Measurements from ENCODE around the gene ANKS1B. TPM values are rescaled to one million over a fixed set of nuclear protein-coding genes. Genes with fewer than 3 reads are reported as not detected.

Gene ANKS1B
- total and polyA plus RNA-seq, 2 of the 4 experiments (the other 2 are of a cell fraction) = 0.17 to 0.18 TPM

GRCh38 chr12:99146185-99146584 lies 838.6 kb downstream of the ANKS1B start:
- no TSS peak for BruUV-seq (replicated peaks)

More at GRCh38 chr12:99146185-99146584, 838.6 kb downstream of the ANKS1B start:
- no peak overlapping the region for H3K9ac ChIP-seq (ENCODE audit: low read depth, low read length)
- H3K4me1 ChIP-seq (ENCODE audit: control insufficient read depth, insufficient read depth, low read length) = no peaks in the 10 kb centered on the region
- ATAC-seq (ENCODE audit: low read depth) = no peak
- H3K4me3 ChIP-seq (ENCODE audit: insufficient read depth, low read depth, low read length) = no peak overlapping the region
- no peak overlapping the region for H3K4me2 ChIP-seq (ENCODE audit: low read depth, low read length)
- intact Hi-C loops (cut with micrococcal nuclease) (no loop called here), in situ Hi-C loops (cut with MboI; ENCODE audit: low sequenced_read_pairs) (no loop called here), dilution Hi-C loops (cut with HindIII; ENCODE audit: low sequenced_read_pairs, unreplicated experiment) (no loop called here)
- H3K79me1 ChIP-seq (ENCODE audit: low read depth in 1 of 2, low read length in 2 of 2) = no peaks in the 10 kb centered on the region
- no peaks in the 10 kb centered on the region for H3K36me3 ChIP-seq (ENCODE audit: control insufficient read depth, insufficient read depth, low read length)
- no peaks in the 10 kb centered on the region for H3K9me1 ChIP-seq (ENCODE audit: insufficient read depth, low read length)
- no peak overlapping the region for H3K18ac ChIP-seq (ENCODE audit: low read depth, low read length)
- no peak overlapping the region for H2BK20ac ChIP-seq (ENCODE audit: low read depth, low read length)
- H2BK5ac ChIP-seq (ENCODE audit: low read depth, low read length, poor library complexity, severe bottlenecking) = no peak overlapping the region
- H2AK5ac ChIP-seq (ENCODE audit: low read depth, low read length) = no peak overlapping the region
- no peaks in the 10 kb centered on the region for H3K27me3 ChIP-seq (ENCODE audit: control insufficient read depth, insufficient read depth, low read length)
- POLR2A ChIA-PET (ENCODE audit: unreplicated experiment) = no interaction called here
- no peak overlapping the region for H3K14ac ChIP-seq (replicated peaks; ENCODE audit: low read depth, low read length)
- no peak overlapping the region for H3K56ac ChIP-seq (ENCODE audit: extremely low read depth, insufficient read depth, low read length)
- TF ChIP-seq CTCF (conservative IDR thresholded peaks at IDR 0.05; ENCODE audit: low read depth, low read length) (no peak), SMC3 (IDR thresholded peaks at IDR 0.05; ENCODE audit: low read depth, low read length) (no peak), MXI1 (IDR thresholded peaks at IDR 0.05; ENCODE audit: borderline replicate concordance, low read depth, low read length) (no peak), ELK1 (IDR thresholded peaks at IDR 0.05; ENCODE audit: borderline replicate concordance, low read depth, low read length) (no peak), CEBPB (IDR thresholded peaks at IDR 0.05; ENCODE audit: low read depth, low read length) (no peak), RCOR1 (IDR thresholded peaks at IDR 0.05; ENCODE audit: insufficient replicate concordance, low read length) (no peak), USF2 (IDR thresholded peaks at IDR 0.05; ENCODE audit: low read depth, low read length) (no peak), NFE2L2 (IDR thresholded peaks at IDR 0.05; ENCODE audit: low read depth, low read length) (no peak), POLR2A (IDR thresholded peaks at IDR 0.05; ENCODE audit: low read depth, low read length) (no peak), CHD1 (IDR thresholded peaks at IDR 0.05; ENCODE audit: low read depth, low read length) (no peak), MAZ (IDR thresholded peaks at IDR 0.05; ENCODE audit: borderline replicate concordance, low read depth, low read length) (no peak), RFX5 (IDR thresholded peaks at IDR 0.05; ENCODE audit: low read depth, low read length) (no peak)
- H3K9me3 ChIP-seq (ENCODE audit: control insufficient read depth, insufficient read depth, low read length) = peaks cover 2% of the 10 kb centered on the region; the same call in 1 of the 2 replicates
- H4K8ac ChIP-seq (ENCODE audit: low read depth in 2 of 2, low read length in 2 of 2) = no peak overlapping the region
- H4K91ac ChIP-seq (ENCODE audit: insufficient read depth, low read depth, low read length) = no peak overlapping the region
- 33% methylated on average over 4 of the region's 5 CpGs; no CpG with 5 or more reads in 1 of the 2 experiments for WGBS, 2 experiments (ENCODE audit: extremely low coverage in 2 of 2, insufficient read length in 1 of 2)
- no peak overlapping the region for H4K5ac ChIP-seq (ENCODE audit: low read depth, low read length)
- H2BK15ac ChIP-seq (ENCODE audit: low read depth, low read length) = no peak overlapping the region
- DNase-seq = no peak
- no peak overlapping the region for H2AFZ ChIP-seq (replicated peaks; ENCODE audit: low read length, poor library complexity)
- CTCF ChIA-PET = no interaction called here
- H3K4ac ChIP-seq (ENCODE audit: low read depth, low read length) = no peak overlapping the region
- no peaks in the 10 kb centered on the region for H4K20me1 ChIP-seq (ENCODE audit: insufficient read depth, low read length)
- no peak overlapping the region for H3K23ac ChIP-seq (ENCODE audit: low read depth, low read length)
- H2BK120ac ChIP-seq (ENCODE audit: low read depth, low read length) = no peak overlapping the region
- no peak overlapping the region for H2AK9ac ChIP-seq (replicated peaks; ENCODE audit: low read depth, low read length, poor library complexity)
- no peak overlapping the region for H3K27ac ChIP-seq (ENCODE audit: insufficient read depth, low read length)

Measured in IMR-90 (cell line).